Measurements from ENCODE around the gene TRIML1.

- TF ChIP-seq POLR2AphosphoS5 (IDR thresholded peaks at IDR 0.05; ENCODE audit: low read depth, low read length) (no peak), POLR2A (IDR thresholded peaks at IDR 0.05; ENCODE audit: low read depth, low read length) (no peak)
These were observed 7.9 kb downstream of the TRIML1 start for GRCh38 chr4:188147176-188147575.
